ENCODE measurements around the gene DMRTB1. TPM values are rescaled to one million over a fixed set of nuclear protein-coding genes. Genes with fewer than 3 reads are reported as not detected.

The DMRTB1 gene
- total and polyA plus RNA-seq, 2 of the 8 experiments (the other 6 are each of a cell fraction or from before 2014, with no cell fraction given): 0.06 to 0.35 TPM

DNA sequence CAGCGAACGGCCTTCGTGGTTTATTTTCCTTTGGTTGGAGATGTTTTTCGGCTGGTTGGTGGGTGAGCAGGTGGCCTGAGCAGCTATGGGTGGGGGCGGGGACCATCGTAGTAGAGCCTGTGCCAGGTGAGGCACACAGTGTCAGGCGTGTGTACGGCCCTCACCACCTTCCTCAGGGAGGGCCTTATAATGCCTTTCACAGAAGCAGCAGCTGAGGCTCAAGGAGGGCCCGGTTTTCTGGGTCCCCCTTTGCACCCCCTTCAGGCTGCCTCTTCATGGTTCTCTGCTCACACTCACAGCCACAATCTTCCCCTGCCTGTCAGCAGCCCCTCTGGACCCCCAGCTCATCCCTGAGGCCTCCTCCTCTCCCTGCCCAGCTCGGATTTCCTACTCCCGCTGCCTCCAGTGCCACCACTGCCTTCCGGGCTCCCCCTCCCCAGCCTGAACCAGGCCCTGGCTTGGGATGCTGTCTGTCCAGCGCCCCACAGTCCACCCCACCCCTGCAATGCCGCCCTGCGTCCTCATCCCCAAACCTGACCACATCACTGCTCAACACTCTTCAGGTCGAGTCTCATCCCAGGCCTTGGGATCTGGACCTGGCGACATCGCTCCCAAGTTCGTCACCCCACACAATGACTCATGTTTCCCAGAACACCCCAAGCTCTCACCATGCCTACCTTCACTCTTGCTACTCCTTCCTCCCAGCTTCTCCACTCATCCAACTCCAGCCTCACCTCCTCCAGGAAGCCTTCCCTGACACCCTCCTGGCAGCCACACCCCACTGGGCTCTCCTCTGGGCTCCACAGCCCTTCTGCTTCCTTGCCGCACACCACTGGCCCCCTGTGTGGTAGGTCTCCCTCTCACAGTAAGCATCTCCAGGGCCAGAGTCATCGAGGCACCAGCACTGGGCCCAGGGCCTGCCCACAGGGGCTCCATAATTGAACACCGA, 53.9 kb downstream of the DMRTB1 start (continued):
- TF ChIP-seq RAD21 (IDR thresholded peaks at IDR 0.05 in 1 of 2, conservative IDR thresholded peaks at IDR 0.05 in 1 of 2; ENCODE audit: low read depth in 2 of 2, low read length in 2 of 2): no peak
